Tibial nerve (tissue), 3 donors: ENCODE data around the gene C4orf17.

Source experiments
- POLR2A ChIP-seq, 2 donors: fragments of 450-650 bp; IDR thresholded peaks; one replicate each; pipeline ENCODE4 v1.6.1; 2017; ENCODE audit warnings: antibody characterized with exemption in 2 of 2, mild to moderate bottlenecking in 2 of 2, moderate library complexity in 2 of 2
- TF ChIP-seq, protein P1 (sequence below), 5 experiments: fragments of 200-600 bp in 3 of 5; fragments of 450-650 bp in 2 of 5; sonication (generic) in 3 of 5; IDR thresholded peaks; one replicate each; pipeline ENCODE4 v1.5.1; 2016 to 2019; ENCODE audit warnings: antibody characterized with exemption in 5 of 5, mild to moderate bottlenecking in 3 of 5, moderate library complexity in 2 of 5

DNA sequence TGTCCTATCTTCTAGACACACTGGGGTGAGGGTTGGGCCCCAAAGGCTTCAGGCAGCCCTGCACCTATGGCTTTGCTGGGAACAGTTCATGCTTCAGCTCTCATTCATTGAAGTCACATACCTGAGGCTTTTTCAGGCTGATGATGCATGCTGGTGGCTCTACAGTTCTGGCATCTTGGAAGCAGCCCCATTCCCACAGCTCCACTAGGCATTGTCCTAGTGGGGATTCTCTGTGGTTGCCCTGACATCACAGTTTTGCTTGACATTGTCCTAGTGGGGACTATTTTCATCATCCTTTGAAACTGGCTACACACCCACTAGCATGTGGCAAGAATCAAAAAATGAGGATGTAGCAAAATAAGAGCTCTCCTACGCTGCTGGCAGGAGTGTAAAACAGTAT is 37.7 kb upstream of the C4orf17 start:
- no peak for TF ChIP-seq POLR2A (IDR thresholded peaks at IDR 0.05)
- TF ChIP-seq, protein P1, sequence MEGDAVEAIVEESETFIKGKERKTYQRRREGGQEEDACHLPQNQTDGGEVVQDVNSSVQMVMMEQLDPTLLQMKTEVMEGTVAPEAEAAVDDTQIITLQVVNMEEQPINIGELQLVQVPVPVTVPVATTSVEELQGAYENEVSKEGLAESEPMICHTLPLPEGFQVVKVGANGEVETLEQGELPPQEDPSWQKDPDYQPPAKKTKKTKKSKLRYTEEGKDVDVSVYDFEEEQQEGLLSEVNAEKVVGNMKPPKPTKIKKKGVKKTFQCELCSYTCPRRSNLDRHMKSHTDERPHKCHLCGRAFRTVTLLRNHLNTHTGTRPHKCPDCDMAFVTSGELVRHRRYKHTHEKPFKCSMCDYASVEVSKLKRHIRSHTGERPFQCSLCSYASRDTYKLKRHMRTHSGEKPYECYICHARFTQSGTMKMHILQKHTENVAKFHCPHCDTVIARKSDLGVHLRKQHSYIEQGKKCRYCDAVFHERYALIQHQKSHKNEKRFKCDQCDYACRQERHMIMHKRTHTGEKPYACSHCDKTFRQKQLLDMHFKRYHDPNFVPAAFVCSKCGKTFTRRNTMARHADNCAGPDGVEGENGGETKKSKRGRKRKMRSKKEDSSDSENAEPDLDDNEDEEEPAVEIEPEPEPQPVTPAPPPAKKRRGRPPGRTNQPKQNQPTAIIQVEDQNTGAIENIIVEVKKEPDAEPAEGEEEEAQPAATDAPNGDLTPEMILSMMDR (IDR thresholded peaks at IDR 0.05) = no peak
